ENCODE measurements around the gene POLDIP3. TPM values are rescaled to one million over a fixed set of nuclear protein-coding genes. Genes with fewer than 3 reads are reported as not detected.

The POLDIP3 gene
- total and polyA plus RNA-seq, 2 of the 4 experiments (the other 2 are of a cell fraction), result 33.9 to 43.6 TPM

GRCh38 chr22:42584364-42584940 lies 30.2 kb downstream of the POLDIP3 start:
- in situ Hi-C loops (cut with MboI; ENCODE audit: low sequenced_read_pairs) (no loop called here), intact Hi-C loops (cut with micrococcal nuclease) (no loop called here), dilution Hi-C loops (cut with HindIII; ENCODE audit: low sequenced_read_pairs, unreplicated experiment) (no loop called here)
- no peak overlapping the region for H3K14ac ChIP-seq (replicated peaks; ENCODE audit: low read depth, low read length)
- TF ChIP-seq CHD1 (IDR thresholded peaks at IDR 0.05; ENCODE audit: low read depth, low read length) (no peak), USF2 (IDR thresholded peaks at IDR 0.05; ENCODE audit: low read depth, low read length) (no peak)
- CTCF ChIA-PET, result no interaction called here
- no peak overlapping the region for H3K27ac ChIP-seq (ENCODE audit: insufficient read depth, low read length)
- no peak overlapping the region for H3K56ac ChIP-seq (ENCODE audit: extremely low read depth, insufficient read depth, low read length)
- no peak overlapping the region for H4K91ac ChIP-seq (ENCODE audit: insufficient read depth, low read depth, low read length)
- no peaks in the 10 kb centered on the region for H3K9me1 ChIP-seq (ENCODE audit: insufficient read depth, low read length)
- H3K23ac ChIP-seq (ENCODE audit: low read depth, low read length), result no peak overlapping the region
- H2AK9ac ChIP-seq (replicated peaks; ENCODE audit: low read depth, low read length, poor library complexity), result no peak overlapping the region
- peaks cover 50% of the 10 kb centered on the region for H3K36me3 ChIP-seq (ENCODE audit: control insufficient read depth, insufficient read depth, low read length)
- no peaks in the 10 kb centered on the region for H3K27me3 ChIP-seq (ENCODE audit: control insufficient read depth, insufficient read depth, low read length)
- H4K8ac ChIP-seq (ENCODE audit: low read depth in 2 of 2, low read length in 2 of 2), result no peak overlapping the region
- ATAC-seq (ENCODE audit: low read depth), result no peak
- no peak overlapping the region for H3K18ac ChIP-seq (ENCODE audit: low read depth, low read length)
- no peak overlapping the region for H3K9ac ChIP-seq (ENCODE audit: low read depth, low read length)
- H2BK120ac ChIP-seq (ENCODE audit: low read depth, low read length), result no peak overlapping the region
- H2AFZ ChIP-seq (replicated peaks; ENCODE audit: low read length, poor library complexity), result no peak overlapping the region
- POLR2A ChIA-PET (ENCODE audit: unreplicated experiment), result no interaction called here
- peaks cover 3 to 16% of the 10 kb centered on the region in 2 experiments; a peak in 3 of 4 replicates for H3K79me1 ChIP-seq (ENCODE audit: low read depth in 1 of 2, low read length in 2 of 2)
- H3K9me3 ChIP-seq (ENCODE audit: control insufficient read depth, insufficient read depth, low read length), result no peaks in the 10 kb centered on the region
- 90% methylated on average over 2 of the region's 4 CpGs; no CpG with 5 or more reads in 1 of the 2 experiments for WGBS, 2 experiments (ENCODE audit: extremely low coverage in 2 of 2, insufficient read length in 1 of 2)
- H2BK5ac ChIP-seq (ENCODE audit: low read depth, low read length, poor library complexity, severe bottlenecking), result no peak overlapping the region
- no TSS peak for BruUV-seq (replicated peaks)
- no peak overlapping the region for H3K4me2 ChIP-seq (ENCODE audit: low read depth, low read length)
- DNase-seq, result no peak
- H2BK15ac ChIP-seq (ENCODE audit: low read depth, low read length), result no peak overlapping the region
- H2BK20ac ChIP-seq (ENCODE audit: low read depth, low read length), result no peak overlapping the region
- H4K5ac ChIP-seq (ENCODE audit: low read depth, low read length), result no peak overlapping the region
- no peak overlapping the region for H3K4ac ChIP-seq (ENCODE audit: low read depth, low read length)
- no peak overlapping the region for H3K4me3 ChIP-seq (ENCODE audit: insufficient read depth, low read depth, low read length)
- no peaks in the 10 kb centered on the region for H4K20me1 ChIP-seq (ENCODE audit: insufficient read depth, low read length)
- peaks cover 6% of the 10 kb centered on the region; the same call in 1 of the 2 replicates for H3K4me1 ChIP-seq (ENCODE audit: control insufficient read depth, insufficient read depth, low read length)
- H2AK5ac ChIP-seq (ENCODE audit: low read depth, low read length), result no peak overlapping the region
